ENCODE results near the gene KRTAP4-12. TPM values are rescaled to one million over a fixed set of nuclear protein-coding genes. Genes with fewer than 3 reads are reported as not detected.
"Not testable (repeated sequence)": the region's sequence is repeated elsewhere in the genome, so short reads cannot be mapped to it uniquely, and the experiment has no call there.

The KRTAP4-12 gene
- total RNA-seq, 2 donors from 2014 or later = not detected

GRCh38 chr17:41111151-41111885, 12.7 kb downstream of the KRTAP4-12 start:
- Histone ChIP-seq H3K4me3 (no peak overlapping the region), H3K27me3 (replicated peaks; ENCODE audit: insufficient read depth) (no peaks in the 10 kb centered on the region), H3K9me3 (no peaks in the 10 kb centered on the region), H3K4me1 (replicated peaks) (no peaks in the 10 kb centered on the region), H3K27ac (no peak overlapping the region), H3K36me3 (no peaks in the 10 kb centered on the region)
- intact Hi-C loops (cut with DNase I) = no loop called here
- 79% methylated on average over 2 of the region's 2 CpGs for WGBS
- no peak for DNase-seq (ENCODE audit: low spot score)
- no peak for TF ChIP-seq POLR2A (IDR thresholded peaks at IDR 0.05)
- TF ChIP-seq POLR2AphosphoS5 (IDR thresholded peaks at IDR 0.05) = no peak
- no peak for TF ChIP-seq CTCF (IDR thresholded peaks at IDR 0.05)

GRCh38 chr17:41108728-41109386, 15.1 kb downstream of the KRTAP4-12 start:
- H3K4me3 ChIP-seq; H3K9me3 ChIP-seq; H3K27me3 ChIP-seq (replicated peaks; ENCODE audit: insufficient read depth); DNase-seq (ENCODE audit: low spot score); intact Hi-C loops (cut with DNase I); H3K27ac ChIP-seq; H3K4me1 ChIP-seq (replicated peaks); H3K36me3 ChIP-seq: not testable (repeated sequence)
- WGBS = 0% methylated on average over 1 of the region's 1 CpG

- no peak overlapping the region for H3K27ac ChIP-seq
- DNase-seq (ENCODE audit: low spot score) = no peak
- no peaks in the 10 kb centered on the region for H3K4me1 ChIP-seq (replicated peaks)
- H3K36me3 ChIP-seq = no peaks in the 10 kb centered on the region
- TF ChIP-seq POLR2A (IDR thresholded peaks at IDR 0.05) (no peak), CTCF (IDR thresholded peaks at IDR 0.05) (no peak), POLR2AphosphoS5 (IDR thresholded peaks at IDR 0.05) (no peak)
- H3K4me3 ChIP-seq = no peak overlapping the region
- H3K9me3 ChIP-seq = no peaks in the 10 kb centered on the region
- H3K27me3 ChIP-seq (replicated peaks; ENCODE audit: insufficient read depth) = no peaks in the 10 kb centered on the region
- 84% methylated on average over 1 of the region's 1 CpG for WGBS
- intact Hi-C loops (cut with DNase I) = no loop called here
Measured at GRCh38 chr17:41107941-41108450, 16.0 kb downstream of the KRTAP4-12 start.

- H3K27me3 ChIP-seq (replicated peaks; ENCODE audit: insufficient read depth); intact Hi-C loops (cut with DNase I); H3K27ac ChIP-seq; H3K4me3 ChIP-seq; H3K4me1 ChIP-seq (replicated peaks); DNase-seq (ENCODE audit: low spot score); H3K9me3 ChIP-seq; H3K36me3 ChIP-seq: not testable (repeated sequence)
- WGBS = 81% methylated on average over 7 of the region's 10 CpGs
Measured at GRCh38 chr17:41105347-41105746, 18.6 kb downstream of the KRTAP4-12 start, which contains the start of gene KRTAP4-9. Gene KRTAP4-9 (plus strand): TSS chr17:41105389. CDS start chr17:41105389, 0 bp downstream.

- H3K27ac ChIP-seq; H3K4me3 ChIP-seq; H3K36me3 ChIP-seq; intact Hi-C loops (cut with DNase I); H3K9me3 ChIP-seq; DNase-seq (ENCODE audit: low spot score); H3K27me3 ChIP-seq (replicated peaks; ENCODE audit: insufficient read depth); H3K4me1 ChIP-seq (replicated peaks): not testable (repeated sequence)
- 44% methylated on average over 2 of the region's 2 CpGs for WGBS
Measured at GRCh38 chr17:41104386-41105038, 19.5 kb downstream of the KRTAP4-12 start.

- Histone ChIP-seq H3K4me3 (no peak overlapping the region), H3K36me3 (no peaks in the 10 kb centered on the region), H3K27me3 (replicated peaks; ENCODE audit: insufficient read depth) (no peaks in the 10 kb centered on the region), H3K4me1 (replicated peaks) (no peaks in the 10 kb centered on the region), H3K9me3 (no peaks in the 10 kb centered on the region), H3K27ac (no peak overlapping the region)
- TF ChIP-seq POLR2A (IDR thresholded peaks at IDR 0.05) (no peak), POLR2AphosphoS5 (IDR thresholded peaks at IDR 0.05) (no peak), CTCF (IDR thresholded peaks at IDR 0.05) (no peak)
- WGBS = 93% methylated on average over 1 of the region's 1 CpG
- intact Hi-C loops (cut with DNase I) = no loop called here
- DNase-seq (ENCODE audit: low spot score) = no peak
Measured at GRCh38 chr17:41103896-41104295, 20.1 kb downstream of the KRTAP4-12 start.
